GM21737 (cell line): ENCODE data around the gene RAPGEF2.
"Not testable (repeated sequence)": the region's sequence is repeated elsewhere in the genome, so short reads cannot be mapped to it uniquely, and the experiment has no call there.

Source experiments
- ATAC-seq: cut with Tn5 transposase; IDR thresholded peaks from one replicate; pipeline ENCODE4 v1.9.1; 2021; ENCODE audit warnings: mild to moderate bottlenecking, moderate library complexity; ENCODE audit not compliant: unreplicated experiment

RAPGEF2 gene

DNA sequence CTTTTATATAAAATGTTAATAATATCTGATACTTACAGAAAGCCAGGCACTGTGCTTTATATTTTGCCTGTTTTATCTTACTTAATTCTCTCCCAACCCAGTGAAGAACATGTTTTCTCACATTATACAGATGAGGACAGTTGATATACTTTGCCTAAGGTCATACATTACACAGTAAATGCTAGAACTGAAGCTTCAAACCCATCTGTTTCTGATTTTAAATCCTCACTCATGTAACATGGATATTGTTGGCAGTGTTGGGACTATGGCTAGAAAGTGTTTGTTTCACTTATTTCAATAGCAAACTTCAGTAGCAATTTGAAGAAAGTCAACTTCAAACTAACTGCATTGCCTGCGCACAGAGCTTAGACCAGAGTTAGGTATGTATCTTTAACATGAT, 57.4 kb downstream of the RAPGEF2 start:
- no peak for ATAC-seq

DNA sequence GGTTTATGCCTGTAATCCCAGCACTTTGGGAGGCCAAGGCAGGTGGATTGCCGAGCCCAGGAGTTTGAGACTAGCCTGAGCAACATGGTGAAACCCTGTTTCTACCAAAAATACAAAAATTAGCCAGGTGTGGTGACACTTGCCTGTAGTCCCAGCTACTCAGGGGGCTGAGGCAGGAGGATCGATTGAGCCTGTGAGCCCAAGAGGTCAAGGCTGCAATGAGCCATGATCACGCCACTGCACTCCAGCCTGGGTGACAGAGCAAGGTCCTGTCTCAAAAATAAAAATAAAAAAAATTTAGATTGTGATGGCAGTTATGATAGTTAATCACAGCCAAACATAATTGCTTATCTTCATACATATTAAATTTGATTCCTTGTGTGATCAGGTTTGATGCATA, 58.6 kb downstream of the RAPGEF2 start:
- ATAC-seq: not testable (repeated sequence)

DNA sequence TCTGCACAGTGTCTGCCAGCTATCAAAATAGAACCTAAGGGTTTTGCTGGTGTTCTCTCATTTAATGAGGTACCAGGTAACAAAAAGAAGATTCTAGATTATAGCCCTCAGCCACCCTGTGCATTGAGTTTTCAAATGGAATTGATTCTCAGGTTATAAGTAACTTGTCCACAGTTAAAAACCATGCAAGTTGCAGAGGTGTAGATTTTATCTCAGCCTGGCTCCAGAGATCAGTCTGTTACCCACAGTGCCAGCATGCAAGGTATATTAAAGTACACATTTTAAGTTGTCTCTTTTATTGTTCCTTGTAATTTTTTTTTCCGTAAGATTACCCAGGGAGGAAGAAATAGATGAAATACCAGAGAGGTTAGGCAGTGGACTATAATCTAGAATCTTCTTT, 59.7 kb downstream of the RAPGEF2 start:
- no peak for ATAC-seq

DNA sequence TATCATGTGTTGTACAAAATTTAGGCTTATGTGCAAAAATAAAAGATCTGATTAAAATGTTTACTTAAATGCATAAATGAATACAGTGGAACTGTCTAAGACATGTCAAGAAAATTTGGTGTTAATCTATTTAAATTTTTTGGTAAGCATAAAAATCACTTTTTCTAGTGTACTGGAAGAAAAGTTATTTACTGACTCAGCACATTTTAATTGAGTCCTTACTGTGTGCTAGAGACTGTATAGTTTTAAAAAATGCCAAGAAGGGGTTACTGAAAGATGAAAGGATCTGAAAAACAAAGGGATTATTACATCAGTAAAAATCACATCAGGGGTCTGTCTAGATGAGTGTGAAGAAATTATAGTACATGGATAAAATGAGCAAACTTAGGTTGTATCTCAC, 60.6 kb downstream of the RAPGEF2 start:
- ATAC-seq: no peak

DNA sequence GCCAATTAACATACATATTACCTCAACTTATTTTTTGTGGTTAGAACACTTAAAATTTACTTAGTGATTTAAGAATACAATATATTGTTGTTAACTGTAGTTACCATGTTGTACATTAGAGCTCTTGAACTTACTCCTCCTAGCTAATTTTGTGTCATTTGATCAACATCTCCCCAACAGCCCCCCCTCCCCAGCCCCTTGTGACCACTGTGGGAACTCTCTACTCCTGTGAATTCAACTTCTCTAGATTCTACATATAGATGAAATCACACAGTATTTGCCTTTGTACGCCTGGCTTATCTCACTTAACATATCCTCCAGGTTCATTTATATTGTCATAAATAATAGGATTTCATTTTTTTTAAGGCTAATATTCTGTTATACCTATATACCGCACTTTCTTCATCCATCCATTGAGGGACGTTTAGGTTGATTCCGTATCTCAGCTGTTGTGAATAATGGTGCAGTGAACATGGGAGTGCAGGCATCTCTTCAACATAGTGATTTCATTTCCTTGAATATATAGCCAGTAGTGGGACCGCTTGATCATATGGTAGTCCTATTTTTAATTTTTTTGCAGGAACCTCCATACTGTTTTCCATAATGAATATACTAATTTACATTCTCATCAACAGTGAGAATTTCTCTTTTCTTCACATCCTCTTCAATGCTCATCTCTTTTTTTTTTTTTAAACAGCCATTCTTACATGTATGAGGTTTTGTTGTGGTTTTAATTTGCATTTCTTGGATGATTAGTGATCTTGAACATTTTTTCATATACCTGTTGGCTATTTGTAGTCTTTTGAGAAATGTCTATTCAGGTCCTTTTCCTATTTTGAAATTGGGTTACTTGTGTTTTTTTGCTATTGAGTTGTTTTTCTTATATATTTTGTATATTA, 66.8 kb downstream of the RAPGEF2 start:
- ATAC-seq: peak; percentile 47

DNA sequence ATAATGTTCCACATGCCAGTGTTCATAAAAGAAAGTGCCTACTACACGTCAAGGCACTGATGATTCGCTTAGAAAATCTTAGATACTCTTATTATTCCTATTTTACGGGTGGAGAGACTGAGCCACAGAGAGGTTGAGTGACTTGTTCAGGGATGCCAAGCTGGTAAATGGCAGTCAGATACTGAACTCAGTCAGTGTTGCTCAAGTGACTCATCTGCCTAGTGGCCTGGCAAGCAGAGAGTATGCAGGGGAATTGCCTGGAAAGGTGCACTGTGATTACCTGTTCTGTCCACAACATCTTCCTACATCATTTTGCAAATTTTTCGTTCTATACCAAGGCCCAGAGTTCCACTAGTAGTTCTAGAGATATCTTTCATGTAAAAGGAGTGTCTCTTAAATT, 68.4 kb downstream of the RAPGEF2 start:
- ATAC-seq: no peak

DNA sequence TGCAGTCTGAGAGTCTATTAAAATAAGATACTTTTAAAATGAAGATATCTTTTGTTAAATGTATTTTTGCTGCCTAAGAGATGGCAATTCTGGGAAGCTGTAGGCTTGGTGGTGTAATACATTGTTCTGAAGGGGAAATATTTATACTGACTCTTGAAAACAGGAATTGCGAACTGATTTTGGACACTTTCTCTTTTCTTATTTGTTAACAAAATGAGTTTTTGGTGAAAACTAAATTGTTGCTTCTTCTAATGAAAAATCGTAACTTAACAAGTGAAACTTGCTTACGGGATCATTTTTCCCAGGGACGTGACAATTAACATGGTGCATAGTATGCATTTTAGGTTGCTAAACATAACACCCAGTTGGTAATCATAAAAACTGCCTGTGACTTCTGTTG, 71.0 kb downstream of the RAPGEF2 start:
- ATAC-seq: no peak

DNA sequence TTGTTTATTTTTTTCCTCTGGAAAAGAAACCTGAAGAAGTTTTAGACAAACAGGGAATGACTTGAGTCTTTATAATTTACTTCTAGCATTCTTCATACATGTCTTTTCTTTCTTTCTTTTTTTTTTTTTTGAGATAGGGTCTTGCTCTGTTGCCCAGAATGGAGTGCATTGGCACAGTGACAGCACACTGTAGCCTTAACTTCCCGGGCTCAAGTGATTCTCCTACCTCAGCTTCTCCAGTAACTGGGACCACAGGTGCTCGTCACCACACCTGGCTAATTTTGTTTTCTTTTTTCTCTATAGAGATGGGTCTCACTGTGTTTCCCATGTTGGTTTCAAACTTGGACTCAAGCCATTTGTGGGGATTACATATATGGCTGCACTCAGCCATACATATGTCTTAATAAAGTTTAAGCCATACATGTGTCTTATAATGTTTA, 71.8 kb downstream of the RAPGEF2 start:
- ATAC-seq: no peak

DNA sequence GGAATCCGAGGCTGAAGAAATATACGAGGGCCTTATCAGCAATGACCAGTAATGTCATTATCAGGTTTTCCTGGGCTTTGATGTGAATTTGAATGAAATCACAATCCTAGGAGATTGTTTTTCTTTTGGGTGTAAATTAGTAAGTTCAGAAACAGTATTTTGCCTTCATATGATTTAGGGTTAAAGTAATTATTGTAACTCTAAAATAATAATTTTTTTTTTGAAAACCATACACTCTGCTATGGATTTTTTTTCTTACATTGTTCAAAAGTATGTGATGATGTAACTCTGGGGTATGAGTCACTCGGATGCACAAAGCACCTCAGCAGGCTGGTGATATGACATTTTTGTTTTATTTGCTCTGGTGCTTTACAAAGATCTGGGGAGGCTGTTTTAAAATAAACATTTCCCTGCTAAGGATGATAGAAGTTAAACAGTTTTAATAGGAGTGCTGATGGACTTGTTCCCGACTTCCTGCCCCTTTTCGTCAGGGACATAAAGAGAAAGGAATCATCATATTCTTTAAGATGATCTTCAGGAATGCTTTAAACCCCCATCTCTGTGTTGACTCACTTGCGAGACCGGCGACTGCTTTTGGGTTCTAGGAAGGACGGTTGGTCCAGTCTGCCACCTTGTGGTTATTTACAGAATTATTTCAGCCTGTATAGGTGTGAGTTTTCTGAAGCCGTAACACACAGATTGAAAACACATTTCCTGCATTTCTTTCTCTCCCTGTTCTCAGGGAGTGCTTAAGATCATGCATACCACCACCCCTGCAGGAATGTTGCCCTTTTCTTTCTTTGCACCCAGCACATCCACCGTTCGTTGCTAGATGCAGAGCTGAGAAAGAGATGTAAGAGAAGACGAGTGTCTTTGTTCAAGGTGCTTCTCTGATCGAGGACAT, 72.5 kb downstream of the RAPGEF2 start:
- peak; percentile 56 for ATAC-seq

DNA sequence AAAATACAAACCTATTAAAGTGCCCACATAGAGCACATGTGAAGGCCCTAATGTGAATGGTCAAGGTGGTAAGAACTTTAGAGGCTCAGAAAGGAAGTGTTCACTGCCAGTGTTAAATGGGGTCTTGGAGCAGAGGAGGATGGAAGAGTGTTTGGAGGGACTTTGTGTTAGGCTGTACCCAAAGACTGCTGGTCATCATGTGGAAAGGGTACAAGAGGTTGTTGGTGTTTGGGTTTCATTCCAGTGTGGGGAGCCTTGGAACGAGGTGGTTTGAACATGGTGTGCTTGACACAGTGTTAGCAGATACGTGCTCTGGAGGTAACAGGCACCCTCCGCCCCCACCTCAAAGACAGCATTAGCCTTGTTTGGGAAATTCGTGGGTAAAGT, 73.1 kb downstream of the RAPGEF2 start:
- ATAC-seq: no peak

DNA sequence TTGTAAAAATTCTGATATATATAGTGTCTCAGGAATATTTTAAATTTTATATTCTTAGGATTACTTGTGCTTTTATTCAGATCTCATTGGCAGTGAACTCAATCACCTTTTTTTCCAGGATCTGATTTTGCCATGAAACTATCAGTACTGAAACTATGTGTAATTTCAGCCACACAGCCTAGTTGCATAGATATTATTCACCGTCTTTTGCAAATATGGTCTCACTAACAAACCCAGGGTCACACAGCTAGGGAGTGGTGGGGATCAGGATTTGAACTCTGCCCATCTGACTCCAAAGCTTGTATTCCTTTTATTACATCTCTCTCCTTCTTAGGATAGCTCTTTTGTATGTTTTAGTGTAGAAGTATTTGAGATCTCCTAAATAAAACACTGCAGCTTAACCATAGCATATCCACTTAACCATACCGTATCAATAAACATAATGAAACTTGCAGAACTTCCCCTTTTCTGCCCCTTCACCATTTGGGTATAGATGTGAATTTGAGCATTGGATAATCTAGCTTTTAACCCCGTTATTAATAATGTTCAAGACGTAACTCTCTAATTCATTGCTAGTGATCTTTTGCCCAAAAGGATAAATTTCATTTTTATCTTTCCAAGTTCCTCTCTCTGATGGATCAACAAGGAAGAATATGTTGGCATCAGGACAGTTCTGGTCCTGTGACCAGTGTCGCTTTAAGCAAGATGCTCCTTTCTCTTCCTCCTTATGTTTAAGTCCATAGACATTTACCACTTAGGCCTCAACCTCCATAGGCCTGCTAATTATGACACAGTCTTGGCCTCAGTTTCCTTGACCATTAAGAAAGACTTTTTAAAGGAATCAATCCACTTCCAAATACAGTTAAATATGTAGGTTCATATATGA, 74.6 kb downstream of the RAPGEF2 start:
- ATAC-seq: no peak

DNA sequence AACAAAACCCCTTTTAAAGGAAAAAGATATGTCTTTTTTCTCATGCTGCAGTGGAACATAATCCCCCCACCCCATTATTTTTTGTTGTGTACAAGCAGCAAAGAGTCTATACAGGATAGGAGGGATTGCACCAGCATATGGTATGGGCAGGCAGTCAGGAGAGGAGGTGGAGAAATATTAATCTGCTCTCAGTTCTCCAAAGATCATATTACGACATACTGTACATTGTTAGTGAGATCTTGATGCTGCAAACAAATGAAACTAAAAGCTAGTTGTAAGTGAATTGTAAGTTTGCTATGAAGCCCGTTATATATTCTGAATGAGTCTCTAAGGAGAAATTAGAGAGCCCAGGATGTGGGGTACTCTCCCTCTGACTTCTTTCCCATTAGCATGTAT, 75.3 kb downstream of the RAPGEF2 start:
- ATAC-seq: peak; percentile 34

DNA sequence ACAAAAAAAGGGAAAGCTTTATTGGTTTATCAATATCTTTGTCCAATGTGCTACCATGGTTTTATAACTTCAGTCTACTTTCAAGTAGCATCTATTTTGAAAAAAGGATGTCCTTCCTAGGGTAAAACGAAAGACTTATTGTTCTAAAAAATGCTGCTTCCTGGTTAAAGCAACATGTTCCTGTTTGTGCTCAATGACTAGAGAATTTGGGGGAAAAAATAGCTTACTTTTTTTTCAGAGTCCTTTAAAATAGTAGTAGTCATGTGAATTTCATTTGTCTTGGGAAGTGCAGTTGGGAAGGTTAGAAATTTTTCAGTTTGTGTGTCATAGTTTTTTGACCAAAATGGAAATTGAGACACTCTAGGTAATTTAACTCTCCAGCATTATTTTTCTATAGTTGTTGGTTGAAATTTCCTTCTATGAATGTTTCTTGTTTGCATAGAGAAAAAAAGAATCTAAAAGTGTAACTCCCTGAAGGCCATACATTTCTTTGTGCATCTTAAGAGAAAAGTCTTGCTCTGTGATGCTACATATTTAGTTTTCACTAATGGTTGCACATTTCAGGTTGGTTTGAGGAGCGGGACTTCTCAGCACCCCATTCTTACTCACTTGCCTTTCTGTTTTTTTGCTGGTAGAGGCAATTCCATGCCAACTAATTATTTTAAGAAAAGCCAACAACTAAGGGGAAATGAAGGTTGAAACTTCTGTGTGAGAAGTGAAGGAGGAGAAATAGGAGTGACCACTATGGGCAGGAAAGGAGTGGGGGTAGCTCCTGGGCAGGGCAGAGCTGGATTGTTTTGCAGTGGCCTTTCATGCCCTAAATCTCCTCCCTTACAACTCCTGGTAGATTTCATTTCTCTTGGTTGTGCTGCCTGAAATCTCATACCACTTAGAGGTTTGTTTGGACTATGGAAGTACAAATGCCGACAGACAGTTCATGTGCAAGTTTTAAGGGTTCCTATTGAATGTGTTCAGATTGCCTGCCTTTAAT, 76.4 kb downstream of the RAPGEF2 start:
- ATAC-seq: no peak

DNA sequence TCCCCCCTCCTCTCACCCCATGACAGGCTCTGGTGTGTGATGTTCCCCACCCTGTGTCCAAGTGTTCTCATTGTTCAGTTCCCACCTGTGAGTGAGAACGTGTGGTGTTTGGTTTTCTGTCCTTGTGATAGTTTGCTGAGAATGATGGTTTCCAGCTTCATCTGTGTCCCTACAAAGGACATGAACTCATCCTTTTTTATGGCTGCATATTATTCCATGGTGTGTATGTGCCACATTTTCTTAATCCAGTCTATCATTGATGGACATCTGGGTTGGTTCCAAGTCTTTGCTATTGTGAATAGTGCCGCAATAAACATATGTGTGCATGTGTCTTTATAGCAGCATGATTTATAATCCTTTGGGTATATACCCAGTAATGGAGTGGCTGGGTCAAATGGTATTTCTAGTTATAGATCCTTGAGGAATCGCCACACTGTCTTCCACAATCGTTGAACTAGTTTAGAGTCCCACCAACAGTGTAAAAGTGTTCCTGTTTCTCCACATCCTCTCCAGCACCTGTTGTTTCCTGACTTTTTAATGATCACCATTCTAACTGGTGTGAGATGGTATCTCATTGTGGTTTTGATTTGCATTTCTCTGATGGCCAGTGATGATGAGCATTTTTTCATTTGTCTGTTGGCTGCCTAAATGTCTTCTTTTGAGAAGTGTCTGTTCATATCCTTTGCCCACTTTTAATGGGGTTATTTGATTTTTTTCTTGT, 81.2 kb downstream of the RAPGEF2 start:
- ATAC-seq: not testable (repeated sequence)

DNA sequence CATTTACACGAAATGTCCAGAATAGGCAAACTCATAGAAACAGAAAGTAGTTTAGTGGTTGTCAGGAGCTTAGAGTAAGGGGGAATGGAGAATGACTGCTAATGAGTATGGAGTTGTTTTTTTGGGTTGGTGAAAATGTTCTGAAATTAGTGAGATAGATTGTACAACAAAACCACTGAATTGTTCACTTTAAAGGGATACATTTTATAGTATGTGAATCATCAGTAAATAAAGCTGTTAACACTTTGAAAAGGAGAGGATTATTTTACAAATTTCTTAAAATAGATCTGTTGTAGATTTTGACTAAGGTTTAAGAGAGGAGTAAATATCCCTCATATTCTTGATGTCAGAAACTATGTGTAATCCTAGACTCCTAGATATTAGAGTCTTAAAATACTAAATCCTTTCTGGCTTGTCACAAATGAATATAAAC, 82.7 kb downstream of the RAPGEF2 start:
- no peak for ATAC-seq

DNA sequence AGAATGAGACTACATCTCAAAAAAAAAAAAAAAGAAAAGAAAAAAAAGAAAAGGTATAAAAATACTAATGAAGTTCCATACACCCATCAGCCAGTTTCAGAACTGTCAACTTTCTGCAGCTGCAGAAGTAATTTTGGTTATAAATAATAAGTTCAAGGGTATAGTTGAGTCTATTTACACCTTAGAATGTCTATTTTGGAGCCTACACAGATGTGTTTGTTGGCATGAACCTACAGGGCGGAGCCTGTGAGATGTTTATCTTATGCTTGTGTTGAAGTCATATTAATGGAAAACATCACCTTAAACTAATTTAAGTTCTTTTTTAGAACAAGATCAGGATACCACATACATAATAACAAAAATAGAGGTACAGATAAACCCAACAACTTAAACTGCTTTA, 85.8 kb downstream of the RAPGEF2 start:
- ATAC-seq: no peak

DNA sequence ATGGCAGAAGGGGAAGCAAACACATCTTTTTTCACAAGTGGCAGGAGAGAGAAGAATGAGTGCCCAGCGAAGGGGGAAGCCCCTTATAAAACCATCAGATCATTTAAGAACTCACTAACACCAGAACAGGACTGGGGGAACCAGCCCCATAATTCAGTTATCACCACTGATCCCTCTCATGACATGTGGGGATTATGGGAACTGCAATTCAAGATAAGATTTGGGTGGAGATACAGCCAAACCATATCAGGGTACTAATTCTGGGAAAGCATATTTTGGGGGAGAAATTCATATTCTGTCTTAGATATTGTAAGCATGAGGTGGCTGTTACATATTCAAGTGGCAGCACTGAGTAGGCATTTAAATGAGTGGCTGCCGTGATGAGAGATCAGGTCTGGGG, 87.8 kb downstream of the RAPGEF2 start:
- no peak for ATAC-seq

DNA sequence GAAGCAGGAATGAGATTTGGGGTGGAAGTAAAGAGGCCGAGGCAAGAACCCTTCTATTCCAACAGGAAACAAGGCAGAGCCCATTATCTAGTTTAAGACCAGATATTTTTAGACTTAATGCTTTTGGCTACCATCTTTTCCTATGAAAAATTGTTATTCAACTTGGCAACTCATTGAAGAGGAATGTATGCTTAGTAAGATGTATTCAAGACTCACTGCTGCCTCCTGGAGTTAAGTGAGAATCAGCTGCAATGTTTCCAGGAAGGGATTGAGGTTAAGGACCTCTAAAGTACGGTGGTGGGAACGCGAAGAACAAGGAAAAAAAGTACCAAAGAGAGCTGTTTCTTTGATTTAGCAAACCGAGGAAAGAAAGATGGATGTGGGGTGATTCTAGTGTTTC, 89.1 kb downstream of the RAPGEF2 start:
- ATAC-seq: no peak

DNA sequence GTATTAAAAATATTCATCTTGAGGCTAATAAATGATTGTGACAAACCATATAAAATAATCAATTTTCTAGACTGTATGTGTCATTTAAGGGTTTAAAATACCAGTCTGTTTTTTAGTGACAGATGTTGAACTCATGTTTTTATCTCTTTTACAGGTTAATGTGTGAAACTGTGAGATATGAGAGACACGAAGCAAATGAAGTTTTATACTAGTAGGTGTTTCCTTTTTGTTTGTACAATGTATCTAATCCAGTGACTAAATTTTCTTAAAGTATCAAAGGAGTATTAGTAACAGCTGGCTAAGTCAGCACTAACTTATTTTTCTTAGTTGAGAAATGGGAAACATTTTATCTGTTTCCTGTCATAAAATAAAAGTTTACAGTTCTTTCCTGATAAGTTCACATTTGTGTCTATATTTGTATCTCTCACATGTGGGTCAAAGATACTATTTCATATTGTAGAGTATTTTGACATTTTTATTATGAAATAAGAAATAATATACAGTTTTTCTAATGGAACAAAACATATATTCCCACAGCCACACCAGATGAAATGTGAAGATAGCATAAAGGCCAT, 90.3 kb downstream of the RAPGEF2 start:
- no peak for ATAC-seq
